PC-9 (cell line): ENCODE data around the gene GRIK3. TPM values are rescaled to one million over a fixed set of nuclear protein-coding genes. Genes with fewer than 3 reads are reported as not detected.

ENCODE experiments used
- BruUV-seq: library from RNA; stranded (reverse); fragments of 400-500 nt; replicated peaks from 2 replicates; lab custom pipeline; 2021; lab: Mats Ljungman, UMichigan
- CTCF ChIA-PET: fragments of 300-600 bp; sonication (Branson Sonifier 250); formaldehyde crosslinking; loops from one replicate; lab custom pipeline; 2022; ENCODE audit warnings: antibody characterized with exemption; lab: Charles Lee
- POLR2A ChIA-PET: fragments of 300-600 bp; sonication (Branson Sonifier 250); formaldehyde crosslinking; loops from one replicate; lab custom pipeline; 2022; ENCODE audit warnings: antibody characterized with exemption; ENCODE audit not compliant: unreplicated experiment; lab: Charles Lee
- DNase-seq, 2 experiments: peaks; one replicate each; pipeline versions ENCODE4 v3.0.0 to v3.0.0-alpha.2; 2015 to 2022; ENCODE audit warnings: mixed read lengths in 1 of 2
- H2AFZ ChIP-seq: fragments of 200-600 bp; sonication (generic); 2 replicates; pipeline ENCODE4 v1.8.1; 2017; ENCODE audit warnings: antibody characterized with exemption
- H3F3A ChIP-seq: fragments of 200-600 bp; sonication (generic); 2 replicates; pipeline ENCODE4 v1.8.1; 2017; ENCODE audit warnings: antibody characterized with exemption, mild to moderate bottlenecking, low read depth; ENCODE audit not compliant: insufficient read depth
- H3K27ac ChIP-seq: fragments of 200-600 bp; sonication (generic); 2 replicates; pipeline ENCODE4 v1.6.1; 2016; ENCODE audit warnings: mixed run types
- H3K27me3 ChIP-seq: fragments of 200-600 bp; sonication (generic); 2 replicates; pipeline ENCODE4 v1.6.1; 2016; ENCODE audit warnings: low read depth, mixed run types; ENCODE audit not compliant: insufficient read depth
- H3K36me3 ChIP-seq: fragments of 200-600 bp; sonication (generic); 2 replicates; pipeline ENCODE4 v1.6.1; 2016; ENCODE audit warnings: low read depth, mixed run types
- H3K4me1 ChIP-seq: fragments of 200-600 bp; sonication (generic); replicated peaks from 2 replicates; pipeline ENCODE4 v1.6.1; 2016; ENCODE audit warnings: mixed run types; ENCODE audit not compliant: insufficient read depth
- H3K4me2 ChIP-seq: fragments of 200-600 bp; sonication (generic); 2 replicates; pipeline ENCODE4 v1.6.1; 2017; ENCODE audit warnings: mixed run types
- H3K4me3 ChIP-seq: fragments of 200-600 bp; sonication (generic); 2 replicates; pipeline ENCODE4 v1.6.1; 2016; ENCODE audit warnings: mixed run types
- H3K79me2 ChIP-seq: fragments of 200-600 bp; sonication (generic); 2 replicates; pipeline ENCODE4 v1.6.1; 2017; ENCODE audit warnings: low read depth, mixed run types
- H3K9me2 ChIP-seq: fragments of 200-600 bp; sonication (generic); 2 replicates; pipeline ENCODE4 v1.8.1; 2017; ENCODE audit warnings: mild to moderate bottlenecking; ENCODE audit not compliant: insufficient read depth
- H3K9me3 ChIP-seq: fragments of 200-600 bp; sonication (generic); 2 replicates; pipeline ENCODE4 v1.8.1; 2016; ENCODE audit warnings: low read depth; ENCODE audit not compliant: insufficient read depth
- H4K20me1 ChIP-seq: fragments of 200-600 bp; sonication (generic); 2 replicates; pipeline ENCODE4 v1.8.1; 2017; ENCODE audit not compliant: insufficient read depth
- EZH2 ChIP-seq: fragments of 200-600 bp; sonication (generic); IDR thresholded peaks from 2 replicates; pipeline ENCODE4 v1.8.0; 2017; ENCODE audit warnings: antibody characterized with exemption, low read depth
- intact Hi-C: fragments of 100-400 bp; cut with micrococcal nuclease; formaldehyde crosslinking; loops from one replicate; pipeline ENCODE4 v1.10.0; 2022; ENCODE audit not compliant: unreplicated experiment
- total RNA-seq: library from RNA; stranded (reverse); gene quantifications from 2 replicates; pipeline ENCODE4 v1.2.3, GENCODE V29; 2021
- TF ChIP-seq, protein P1 (sequence below): fragments of 200-600 bp; sonication (generic); conservative IDR thresholded peaks from 2 replicates; pipeline ENCODE4 v1.6.1; 2017; ENCODE audit warnings: mixed run types, antibody characterized with exemption, mild to moderate bottlenecking, moderate library complexity

Gene GRIK3
- total RNA-seq, 1 experiment from 2014 or later, result not detected

DNA sequence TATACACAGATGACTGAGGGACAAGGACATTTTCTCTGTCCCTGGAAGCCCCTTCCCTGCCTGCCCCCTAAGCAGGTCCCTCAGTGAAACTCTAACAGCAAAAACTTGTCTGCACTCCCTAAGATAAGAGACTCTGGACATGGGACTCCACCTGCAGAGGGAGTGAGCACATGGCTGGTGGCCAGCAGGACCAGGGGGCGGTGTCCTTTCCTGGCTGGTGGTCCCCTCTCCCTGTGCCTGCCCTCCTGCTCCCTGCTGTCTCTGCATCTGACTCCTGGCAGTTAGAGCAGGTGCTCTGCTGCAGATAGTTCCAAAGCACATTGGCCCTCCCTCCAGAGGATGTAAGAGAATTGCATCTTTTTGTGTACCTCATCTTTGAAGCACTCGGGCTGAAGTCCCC, 215.5 kb downstream of the GRIK3 start:
- H3K4me3 ChIP-seq, result no peak overlapping the region
- no peak overlapping the region for H2AFZ ChIP-seq
- H3K4me1 ChIP-seq, result no peaks in the 10 kb centered on the region
- no peaks in the 10 kb centered on the region for H3K9me2 ChIP-seq
- no peaks in the 10 kb centered on the region for H3K36me3 ChIP-seq
- no peaks in the 10 kb centered on the region for H3K79me2 ChIP-seq
- H3K27ac ChIP-seq, result no peak overlapping the region
- TF ChIP-seq, protein P1, sequence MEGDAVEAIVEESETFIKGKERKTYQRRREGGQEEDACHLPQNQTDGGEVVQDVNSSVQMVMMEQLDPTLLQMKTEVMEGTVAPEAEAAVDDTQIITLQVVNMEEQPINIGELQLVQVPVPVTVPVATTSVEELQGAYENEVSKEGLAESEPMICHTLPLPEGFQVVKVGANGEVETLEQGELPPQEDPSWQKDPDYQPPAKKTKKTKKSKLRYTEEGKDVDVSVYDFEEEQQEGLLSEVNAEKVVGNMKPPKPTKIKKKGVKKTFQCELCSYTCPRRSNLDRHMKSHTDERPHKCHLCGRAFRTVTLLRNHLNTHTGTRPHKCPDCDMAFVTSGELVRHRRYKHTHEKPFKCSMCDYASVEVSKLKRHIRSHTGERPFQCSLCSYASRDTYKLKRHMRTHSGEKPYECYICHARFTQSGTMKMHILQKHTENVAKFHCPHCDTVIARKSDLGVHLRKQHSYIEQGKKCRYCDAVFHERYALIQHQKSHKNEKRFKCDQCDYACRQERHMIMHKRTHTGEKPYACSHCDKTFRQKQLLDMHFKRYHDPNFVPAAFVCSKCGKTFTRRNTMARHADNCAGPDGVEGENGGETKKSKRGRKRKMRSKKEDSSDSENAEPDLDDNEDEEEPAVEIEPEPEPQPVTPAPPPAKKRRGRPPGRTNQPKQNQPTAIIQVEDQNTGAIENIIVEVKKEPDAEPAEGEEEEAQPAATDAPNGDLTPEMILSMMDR, result no peak
- TF ChIP-seq EZH2, result no peak
- no peaks in the 10 kb centered on the region for H3F3A ChIP-seq
- ChIA-PET POLR2A (no interaction called here), CTCF (no interaction called here)
- DNase-seq, result no peak
- intact Hi-C loops, result no loop called here
- no peaks in the 10 kb centered on the region for H4K20me1 ChIP-seq
- no TSS peak for BruUV-seq
- H3K9me3 ChIP-seq, result no peaks in the 10 kb centered on the region
- peaks cover 48% of the 10 kb centered on the region for H3K27me3 ChIP-seq
- H3K4me2 ChIP-seq, result no peak overlapping the region

DNA sequence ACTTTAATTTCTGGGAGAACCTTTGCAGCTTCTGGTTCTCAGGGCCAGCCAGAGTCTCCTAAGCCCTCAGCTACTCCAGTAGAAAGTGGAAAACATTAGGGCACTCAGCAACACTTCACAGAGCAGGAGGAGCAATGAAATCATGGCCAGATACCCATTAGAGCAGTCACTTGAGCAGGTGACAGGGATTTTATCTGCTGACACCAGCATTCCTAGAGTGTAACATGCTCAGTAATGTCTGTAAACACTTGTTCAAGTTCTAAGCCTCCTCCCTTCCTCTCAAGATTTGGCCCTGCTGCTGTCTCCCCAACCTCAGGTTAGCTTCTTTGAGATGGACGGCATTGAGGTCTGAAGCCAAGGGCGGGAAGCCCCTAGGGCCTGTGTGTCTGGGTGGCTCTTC, 218.0 kb downstream of the GRIK3 start:
- Histone ChIP-seq H2AFZ (no peak overlapping the region), H3K4me3 (no peak overlapping the region), H3K9me3 (no peaks in the 10 kb centered on the region), H3F3A (no peaks in the 10 kb centered on the region), H3K79me2 (no peaks in the 10 kb centered on the region), H3K9me2 (no peaks in the 10 kb centered on the region), H3K36me3 (no peaks in the 10 kb centered on the region), H3K27ac (no peak overlapping the region), H4K20me1 (no peaks in the 10 kb centered on the region), H3K4me2 (no peak overlapping the region), H3K4me1 (no peaks in the 10 kb centered on the region), H3K27me3 (peaks cover 28% of the 10 kb centered on the region)
- TF ChIP-seq EZH2, result no peak
- TF ChIP-seq, protein P1, result no peak
- ChIA-PET POLR2A (no interaction called here), CTCF (no interaction called here)
- no peak for DNase-seq
- no TSS peak for BruUV-seq
- intact Hi-C loops, result no loop called here

DNA sequence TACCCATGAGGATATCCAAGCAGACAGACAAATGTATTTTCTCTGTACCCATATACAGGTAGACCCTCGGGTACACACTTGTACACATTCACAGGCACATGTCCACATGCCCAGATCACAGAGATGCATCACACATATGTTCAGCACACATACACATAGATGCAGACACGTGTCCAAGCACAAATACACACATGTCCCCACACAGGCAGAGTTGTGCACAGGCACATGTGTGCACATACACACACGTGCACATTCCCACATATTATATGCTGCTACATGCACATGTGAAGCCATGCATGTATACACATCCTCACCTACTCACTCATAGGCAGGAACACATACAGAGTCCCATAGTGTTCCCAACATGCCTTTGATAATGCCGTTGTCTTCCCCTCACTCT, 219.5 kb downstream of the GRIK3 start:
- intact Hi-C loops, result no loop called here
- POLR2A ChIA-PET, result no interaction called here
- no peak for DNase-seq
- H4K20me1 ChIP-seq, result no peaks in the 10 kb centered on the region
- H3K4me2 ChIP-seq, result no peak overlapping the region
- no peak overlapping the region for H3K4me3 ChIP-seq
- no peaks in the 10 kb centered on the region for H3F3A ChIP-seq
- H3K27me3 ChIP-seq, result peaks cover 12% of the 10 kb centered on the region
- H3K4me1 ChIP-seq, result no peaks in the 10 kb centered on the region
- H3K27ac ChIP-seq, result no peak overlapping the region
- CTCF ChIA-PET, result no interaction called here
- H3K9me2 ChIP-seq, result no peaks in the 10 kb centered on the region
- H3K79me2 ChIP-seq, result no peaks in the 10 kb centered on the region
- no TSS peak for BruUV-seq
- H3K9me3 ChIP-seq, result no peaks in the 10 kb centered on the region
- H2AFZ ChIP-seq, result no peak overlapping the region
- H3K36me3 ChIP-seq, result no peaks in the 10 kb centered on the region
- TF ChIP-seq EZH2, result no peak
- TF ChIP-seq, protein P1, result no peak
